ENCODE results near the gene SLIT3.

The SLIT3 gene

DNA sequence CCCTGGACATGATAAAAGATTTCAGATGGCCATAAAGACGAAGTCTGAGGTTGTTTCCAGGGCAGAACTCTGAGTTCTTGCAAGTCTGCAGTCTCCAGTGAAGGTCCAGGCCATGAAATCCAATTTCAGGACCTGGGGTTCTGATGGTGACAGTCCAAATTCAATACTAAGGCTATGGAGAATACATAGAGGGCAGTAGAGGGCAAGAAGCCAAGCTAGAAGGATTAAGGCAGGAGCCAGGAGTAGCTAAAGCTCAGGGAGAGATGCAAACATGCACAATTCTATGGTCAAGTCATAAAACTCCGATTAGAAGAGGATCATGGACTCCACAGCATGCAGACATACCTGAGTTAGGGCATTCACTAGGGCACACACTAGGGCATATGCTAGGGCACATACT is 11.4 kb downstream of the SLIT3 start:
- no peak overlapping the region for H3K4me3 Mint-ChIP-seq
- H3K36me3 Mint-ChIP-seq (ENCODE audit: low read depth) = no peaks in the 10 kb centered on the region
- H3K27me3 Mint-ChIP-seq = peaks cover 7% of the 10 kb centered on the region
- H3K27ac Mint-ChIP-seq = no peak overlapping the region
- DNase-seq = no peak
- H3K4me1 Mint-ChIP-seq (ENCODE audit: low read depth) = no peaks in the 10 kb centered on the region
- peaks cover 8% of the 10 kb centered on the region for H3K9me3 Mint-ChIP-seq

DNA sequence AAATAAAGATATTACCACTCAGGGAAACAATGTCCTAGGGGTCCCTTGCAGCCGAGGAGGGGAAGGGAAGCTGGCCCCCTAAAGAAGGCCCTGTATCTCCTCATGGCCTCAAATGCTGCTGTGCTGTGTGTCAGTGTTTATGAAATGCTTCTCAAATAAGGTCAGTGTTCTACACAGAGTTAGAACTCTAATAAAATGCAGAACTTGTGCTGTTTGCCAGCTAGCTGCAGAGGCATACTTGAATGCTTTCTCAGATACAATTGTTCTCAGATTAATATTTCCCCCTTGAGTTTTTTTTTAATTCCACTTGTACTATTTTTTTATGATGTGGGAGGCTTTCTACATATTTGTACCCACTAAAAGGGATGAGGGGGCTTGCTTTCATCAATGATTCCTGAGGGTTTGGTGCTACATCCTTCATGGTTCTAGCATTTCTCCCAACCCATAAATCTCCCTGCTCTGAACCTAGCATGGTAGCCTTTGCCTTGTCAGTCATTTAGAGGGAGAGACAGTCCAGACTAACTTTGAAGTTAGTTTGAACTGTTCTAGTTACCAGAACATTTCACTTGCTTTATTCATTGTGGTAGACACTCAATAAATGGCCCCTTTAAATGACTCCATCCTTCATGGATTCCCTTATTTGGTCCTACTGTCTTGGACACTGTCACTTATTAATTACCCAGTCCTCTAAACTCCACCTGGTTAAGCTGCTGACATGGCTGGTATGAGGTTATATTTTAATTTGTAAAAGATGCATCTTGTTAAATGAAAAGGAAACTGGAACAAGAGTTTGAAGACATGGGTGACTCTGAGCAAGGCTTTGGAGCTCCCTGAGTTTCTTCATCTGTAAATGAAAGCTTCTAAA is 12.6 kb downstream of the SLIT3 start:
- DNase-seq = no peak
- no peak overlapping the region for H3K4me3 Mint-ChIP-seq
- H3K36me3 Mint-ChIP-seq (ENCODE audit: low read depth) = no peaks in the 10 kb centered on the region
- H3K9me3 Mint-ChIP-seq = peaks cover 8% of the 10 kb centered on the region
- no peak overlapping the region for H3K27ac Mint-ChIP-seq
- no peaks in the 10 kb centered on the region for H3K4me1 Mint-ChIP-seq (ENCODE audit: low read depth)
- peaks cover 7% of the 10 kb centered on the region for H3K27me3 Mint-ChIP-seq

DNA sequence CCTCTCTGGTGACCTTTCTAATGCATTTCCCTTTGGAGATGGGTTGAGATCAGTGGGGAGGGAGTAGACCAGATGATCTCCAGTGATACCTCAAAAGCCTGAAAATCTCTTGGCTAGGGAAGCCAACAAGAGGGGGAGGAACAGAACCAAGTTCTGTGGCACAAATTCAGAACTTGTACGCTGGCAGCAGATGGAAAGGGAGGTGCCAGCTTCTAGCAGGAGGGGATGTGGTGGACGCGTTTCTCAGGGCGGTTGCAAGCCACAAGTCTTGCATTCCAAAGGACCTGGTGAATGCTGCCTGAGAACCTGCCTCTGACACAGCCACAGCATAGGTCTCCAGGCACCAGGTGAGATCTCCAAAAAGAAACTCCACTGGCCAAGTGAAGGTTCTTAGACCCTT is 13.4 kb downstream of the SLIT3 start:
- peaks cover 7% of the 10 kb centered on the region for H3K27me3 Mint-ChIP-seq
- no peak overlapping the region for H3K4me3 Mint-ChIP-seq
- peaks cover 8% of the 10 kb centered on the region for H3K9me3 Mint-ChIP-seq
- no peaks in the 10 kb centered on the region for H3K4me1 Mint-ChIP-seq (ENCODE audit: low read depth)
- H3K36me3 Mint-ChIP-seq (ENCODE audit: low read depth) = no peaks in the 10 kb centered on the region
- no peak for DNase-seq
- H3K27ac Mint-ChIP-seq = no peak overlapping the region

DNA sequence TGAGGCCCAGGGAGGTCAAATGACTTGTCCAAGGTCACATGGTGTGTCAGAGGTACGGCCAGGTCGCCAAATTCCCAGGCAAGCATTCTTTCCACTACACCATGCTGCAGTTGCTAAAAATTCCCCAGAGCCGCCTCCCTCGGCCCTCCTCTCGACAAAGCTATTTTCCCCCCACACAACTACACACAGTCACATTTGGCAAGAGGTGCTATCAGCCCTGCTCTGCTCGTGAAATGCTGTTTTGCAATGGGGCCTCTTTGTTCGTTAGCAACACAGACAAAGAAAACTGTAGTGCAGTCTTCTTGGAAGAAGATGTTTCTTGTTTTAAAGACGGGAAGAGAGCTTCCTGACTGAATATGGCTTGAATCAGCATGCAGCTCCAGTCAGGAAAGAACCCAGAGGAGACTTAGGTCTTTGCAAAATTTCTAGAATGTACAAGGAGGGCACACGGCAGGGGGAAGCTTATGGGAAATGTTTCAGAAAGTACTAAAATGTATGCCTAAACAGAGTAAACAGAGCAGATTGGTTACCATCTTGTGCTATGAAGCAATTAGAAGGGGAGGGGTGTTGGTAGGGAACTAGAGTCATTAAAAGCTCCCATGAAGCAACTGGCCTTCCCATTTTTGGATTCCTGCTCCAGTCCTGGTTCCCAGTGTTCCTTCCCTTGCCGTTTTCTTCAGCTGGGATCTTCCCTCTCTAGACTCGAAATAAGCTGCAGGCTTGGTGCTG is 14.2 kb downstream of the SLIT3 start:
- Mint-ChIP-seq H3K4me1 (ENCODE audit: low read depth) (no peaks in the 10 kb centered on the region), H3K36me3 (ENCODE audit: low read depth) (no peaks in the 10 kb centered on the region)

DNA sequence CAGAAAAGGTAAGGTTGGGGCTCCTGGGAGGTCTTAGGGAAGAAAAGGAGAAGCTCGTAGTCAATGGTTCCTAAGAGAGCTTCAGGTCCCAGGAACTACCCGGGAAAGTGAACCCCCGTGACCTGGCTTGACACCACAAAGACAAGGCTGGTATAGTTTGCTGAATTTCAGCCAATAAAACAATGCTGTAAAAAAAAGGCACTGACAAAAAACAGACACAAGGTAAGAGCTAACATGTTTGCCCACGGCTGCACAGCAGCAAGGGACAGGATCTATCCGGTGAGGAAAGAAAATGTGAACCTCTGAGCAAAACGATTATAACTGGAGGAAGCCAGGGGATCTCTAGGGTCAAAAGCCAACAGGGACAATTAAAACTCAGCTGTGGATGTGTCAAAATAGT is 17.1 kb downstream of the SLIT3 start:
- Mint-ChIP-seq H3K27me3 (peaks cover 7% of the 10 kb centered on the region), H3K9me3 (peaks cover 8% of the 10 kb centered on the region), H3K27ac (no peak overlapping the region), H3K4me3 (no peak overlapping the region), H3K4me1 (ENCODE audit: low read depth) (no peaks in the 10 kb centered on the region), H3K36me3 (ENCODE audit: low read depth) (no peaks in the 10 kb centered on the region)
- DNase-seq = no peak

More for the DNA sequence above, 14.2 kb downstream of the SLIT3 start:
- DNase-seq = no peak
- Mint-ChIP-seq H3K4me3 (no peak overlapping the region), H3K27me3 (peaks cover 7% of the 10 kb centered on the region), H3K9me3 (peaks cover 8% of the 10 kb centered on the region), H3K27ac (no peak overlapping the region)

DNA sequence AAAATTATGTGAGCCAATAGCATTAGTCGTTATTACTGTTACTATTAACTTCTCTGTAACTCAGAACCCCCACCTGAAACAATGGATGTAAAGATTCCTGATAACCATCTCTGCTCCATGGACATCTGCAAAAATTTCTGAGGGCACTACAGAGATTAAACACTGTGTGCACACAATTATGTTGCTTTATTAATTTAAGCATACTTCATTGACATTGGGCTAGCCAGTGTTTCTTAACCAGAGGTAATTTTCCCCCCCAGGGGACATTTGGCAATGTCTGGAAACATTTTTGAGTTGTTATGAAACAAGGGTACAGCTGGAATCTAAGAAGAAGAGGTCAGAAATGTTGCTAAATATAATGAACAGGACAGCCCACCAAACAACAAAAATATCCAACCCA is 19.3 kb downstream of the SLIT3 start:
- Mint-ChIP-seq H3K4me3 (no peak overlapping the region), H3K36me3 (ENCODE audit: low read depth) (no peaks in the 10 kb centered on the region), H3K4me1 (ENCODE audit: low read depth) (no peaks in the 10 kb centered on the region), H3K9me3 (peaks cover 8% of the 10 kb centered on the region), H3K27me3 (no peaks in the 10 kb centered on the region), H3K27ac (no peak overlapping the region)
- no peak for DNase-seq

DNA sequence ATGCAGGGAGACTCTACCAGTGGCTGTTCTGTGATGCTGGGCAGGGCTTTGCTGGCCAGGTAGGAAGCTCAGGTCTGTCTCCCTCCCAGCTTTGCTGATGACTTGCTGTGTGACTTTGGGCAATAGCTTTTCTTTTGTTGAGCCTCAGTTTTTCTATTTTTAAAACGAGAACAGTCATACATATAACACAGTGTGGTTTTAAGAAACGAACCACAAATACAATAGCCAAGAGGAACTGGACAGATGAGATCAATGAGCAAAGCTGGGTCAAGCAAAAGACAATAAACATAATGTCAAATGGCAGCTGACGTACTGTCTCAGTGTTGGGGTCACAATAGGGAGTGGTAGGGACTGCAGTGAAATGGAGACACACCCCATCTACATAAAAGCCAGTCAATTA is 20.2 kb downstream of the SLIT3 start:
- no peak for DNase-seq
- no peak overlapping the region for H3K27ac Mint-ChIP-seq
- H3K4me1 Mint-ChIP-seq (ENCODE audit: low read depth) = no peaks in the 10 kb centered on the region
- H3K27me3 Mint-ChIP-seq = no peaks in the 10 kb centered on the region
- H3K36me3 Mint-ChIP-seq (ENCODE audit: low read depth) = no peaks in the 10 kb centered on the region
- H3K4me3 Mint-ChIP-seq = no peak overlapping the region
- H3K9me3 Mint-ChIP-seq = peaks cover 5% of the 10 kb centered on the region

DNA sequence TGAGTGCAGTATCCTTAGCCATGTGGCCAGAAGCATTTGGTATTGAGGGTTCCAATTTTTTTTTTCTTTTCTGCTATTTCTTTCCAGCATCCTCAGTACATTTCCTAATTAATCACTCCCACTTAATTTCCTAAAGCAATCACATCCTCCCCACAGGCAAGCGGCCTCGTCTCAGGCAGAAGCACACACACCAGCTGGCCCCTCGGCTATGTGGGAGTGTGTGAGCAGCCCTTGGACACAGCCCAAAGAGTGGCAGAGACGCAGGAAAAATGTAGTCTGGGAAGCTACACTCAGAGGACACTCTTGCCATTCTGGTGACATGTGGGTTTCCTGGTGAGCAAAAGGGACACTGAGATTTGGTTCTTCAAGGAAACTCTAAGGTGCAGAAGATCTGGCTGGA is 20.7 kb downstream of the SLIT3 start:
- H3K9me3 Mint-ChIP-seq = peaks cover 3% of the 10 kb centered on the region
- H3K4me3 Mint-ChIP-seq = no peak overlapping the region
- no peaks in the 10 kb centered on the region for H3K36me3 Mint-ChIP-seq (ENCODE audit: low read depth)
- H3K4me1 Mint-ChIP-seq (ENCODE audit: low read depth) = no peaks in the 10 kb centered on the region
- DNase-seq = no peak
- no peaks in the 10 kb centered on the region for H3K27me3 Mint-ChIP-seq
- no peak overlapping the region for H3K27ac Mint-ChIP-seq

DNA sequence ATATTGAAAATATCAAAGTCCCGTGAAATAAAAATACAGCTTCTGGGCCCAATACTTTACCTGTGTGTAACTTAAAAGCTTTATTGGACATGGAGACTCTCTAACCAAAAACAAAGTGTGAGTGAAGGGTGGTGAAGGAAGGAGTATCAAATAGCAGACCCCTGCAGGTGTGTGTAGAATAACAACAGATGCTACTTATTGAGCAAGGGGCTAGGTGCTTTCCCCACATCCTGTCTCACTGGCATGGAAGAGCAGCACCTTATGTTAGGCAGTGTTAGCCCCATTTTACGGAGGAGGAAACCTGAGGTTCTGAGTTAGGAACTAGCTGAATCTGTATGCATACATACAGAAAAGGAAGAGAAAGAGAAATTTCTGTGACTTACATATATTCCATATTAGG is 21.8 kb downstream of the SLIT3 start:
- no peak for DNase-seq
- no peak overlapping the region for H3K27ac Mint-ChIP-seq
- H3K36me3 Mint-ChIP-seq (ENCODE audit: low read depth) = no peaks in the 10 kb centered on the region

DNA sequence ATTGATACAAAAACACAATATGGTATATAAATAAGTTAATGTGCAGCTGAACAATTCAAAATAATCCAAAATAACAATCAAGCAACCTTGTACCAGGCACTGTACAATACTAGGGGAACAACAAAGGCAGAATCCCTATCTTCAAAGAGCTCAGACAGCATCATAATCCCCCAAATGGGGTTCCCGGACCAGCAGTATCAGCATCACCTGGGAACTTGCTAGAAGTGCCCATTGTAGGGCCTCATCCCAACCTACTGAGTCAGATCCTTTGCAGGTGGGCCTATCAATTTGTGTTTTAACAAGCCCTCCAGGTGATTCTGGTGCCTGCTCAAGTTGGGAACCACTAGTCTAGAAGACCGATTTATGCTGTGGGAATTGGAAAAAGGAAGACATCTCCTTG is 27.1 kb downstream of the SLIT3 start:
- Mint-ChIP-seq H3K27ac (no peak overlapping the region), H3K9me3 (no peaks in the 10 kb centered on the region), H3K27me3 (no peaks in the 10 kb centered on the region), H3K4me3 (no peak overlapping the region), H3K4me1 (ENCODE audit: low read depth) (no peaks in the 10 kb centered on the region), H3K36me3 (ENCODE audit: low read depth) (no peaks in the 10 kb centered on the region)
- DNase-seq = no peak

More for the DNA sequence above, 21.8 kb downstream of the SLIT3 start:
- Mint-ChIP-seq H3K4me3 (no peak overlapping the region), H3K4me1 (ENCODE audit: low read depth) (no peaks in the 10 kb centered on the region), H3K9me3 (no peaks in the 10 kb centered on the region), H3K27me3 (no peaks in the 10 kb centered on the region)

DNA sequence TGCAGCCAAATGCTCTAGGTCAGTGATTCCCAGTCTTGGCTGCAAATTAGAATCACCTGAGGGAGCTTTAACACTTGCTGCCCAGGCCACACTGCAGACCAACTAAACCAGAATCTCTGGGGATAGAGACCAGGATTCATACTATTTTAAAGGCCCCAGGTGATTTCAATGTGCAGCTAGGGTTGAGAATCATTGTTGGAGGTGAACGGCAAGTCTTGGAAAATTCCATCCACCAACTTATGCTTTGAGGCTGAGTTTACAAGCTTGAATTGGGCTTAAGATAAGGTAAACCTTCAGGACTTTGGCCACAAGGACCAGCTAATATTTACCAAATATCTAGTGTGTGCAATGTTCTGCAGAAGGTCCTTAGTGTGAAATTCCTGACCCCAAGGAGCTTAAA is 27.5 kb downstream of the SLIT3 start:
- H3K9me3 Mint-ChIP-seq = no peaks in the 10 kb centered on the region
- H3K36me3 Mint-ChIP-seq (ENCODE audit: low read depth) = no peaks in the 10 kb centered on the region
- H3K27ac Mint-ChIP-seq = no peak overlapping the region
- no peak overlapping the region for H3K4me3 Mint-ChIP-seq
- DNase-seq = no peak
- H3K27me3 Mint-ChIP-seq = no peaks in the 10 kb centered on the region
- no peaks in the 10 kb centered on the region for H3K4me1 Mint-ChIP-seq (ENCODE audit: low read depth)

DNA sequence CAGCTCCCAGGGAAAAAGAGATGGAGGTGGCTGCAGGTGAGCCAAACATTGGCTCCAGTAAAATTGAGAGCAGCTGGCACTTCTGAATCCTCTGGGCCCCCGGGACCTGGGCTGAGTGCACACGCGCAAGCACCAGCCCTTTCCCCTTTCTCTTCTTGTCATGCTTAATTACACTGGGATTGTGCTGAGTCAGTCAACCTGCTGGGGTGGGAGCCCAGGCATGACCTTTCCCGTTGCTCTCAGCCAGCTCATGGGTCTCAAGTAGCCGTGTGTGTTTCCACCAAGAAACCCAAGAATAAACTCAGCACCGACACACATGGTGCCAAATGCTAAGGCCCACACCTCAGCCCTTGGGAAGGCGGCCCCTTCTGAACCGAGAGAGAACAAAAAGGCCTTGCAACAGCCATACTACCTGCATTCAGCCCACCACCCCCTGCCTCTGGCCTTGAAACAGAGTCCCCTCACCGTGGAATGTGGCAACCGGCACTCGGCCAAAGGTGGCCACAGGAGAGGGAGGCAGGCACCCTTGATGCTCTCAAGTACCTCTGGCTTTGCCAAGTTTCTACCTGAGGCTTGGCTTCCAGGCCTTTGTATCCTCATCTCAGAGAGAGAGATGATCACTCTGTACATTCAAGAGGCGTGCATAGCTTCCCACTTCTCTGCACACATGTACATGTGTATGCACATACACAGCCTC is 28.1 kb downstream of the SLIT3 start:
- H3K36me3 Mint-ChIP-seq (ENCODE audit: low read depth) = no peaks in the 10 kb centered on the region
- H3K4me1 Mint-ChIP-seq (ENCODE audit: low read depth) = no peaks in the 10 kb centered on the region
- no peaks in the 10 kb centered on the region for H3K9me3 Mint-ChIP-seq
- H3K27ac Mint-ChIP-seq = no peak overlapping the region
- H3K27me3 Mint-ChIP-seq = no peaks in the 10 kb centered on the region
- no peak for DNase-seq
- H3K4me3 Mint-ChIP-seq = no peak overlapping the region

DNA sequence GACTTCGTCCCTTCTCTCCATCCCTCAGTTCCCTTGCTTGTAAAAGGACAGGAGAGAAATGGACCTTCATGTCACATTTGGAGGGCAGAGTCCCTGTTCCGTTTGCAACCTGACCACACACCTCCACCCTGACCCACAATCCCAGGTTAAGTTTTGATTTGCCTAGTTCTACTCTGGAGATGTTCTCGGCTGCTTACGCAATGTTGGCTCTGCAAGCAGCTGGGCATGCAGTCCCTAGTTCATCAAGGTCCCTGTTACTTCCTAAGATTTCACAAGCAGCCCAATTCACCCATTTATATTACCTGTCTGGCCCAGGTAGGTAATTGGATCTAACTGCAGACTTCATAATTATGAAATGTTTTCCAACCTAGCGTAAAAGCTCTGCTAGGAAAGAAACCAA is 28.8 kb downstream of the SLIT3 start:
- no peak for DNase-seq
- H3K9me3 Mint-ChIP-seq = no peaks in the 10 kb centered on the region
- no peaks in the 10 kb centered on the region for H3K36me3 Mint-ChIP-seq (ENCODE audit: low read depth)
- H3K4me1 Mint-ChIP-seq (ENCODE audit: low read depth) = no peaks in the 10 kb centered on the region
- H3K4me3 Mint-ChIP-seq = no peak overlapping the region
- H3K27me3 Mint-ChIP-seq = no peaks in the 10 kb centered on the region
- no peak overlapping the region for H3K27ac Mint-ChIP-seq

DNA sequence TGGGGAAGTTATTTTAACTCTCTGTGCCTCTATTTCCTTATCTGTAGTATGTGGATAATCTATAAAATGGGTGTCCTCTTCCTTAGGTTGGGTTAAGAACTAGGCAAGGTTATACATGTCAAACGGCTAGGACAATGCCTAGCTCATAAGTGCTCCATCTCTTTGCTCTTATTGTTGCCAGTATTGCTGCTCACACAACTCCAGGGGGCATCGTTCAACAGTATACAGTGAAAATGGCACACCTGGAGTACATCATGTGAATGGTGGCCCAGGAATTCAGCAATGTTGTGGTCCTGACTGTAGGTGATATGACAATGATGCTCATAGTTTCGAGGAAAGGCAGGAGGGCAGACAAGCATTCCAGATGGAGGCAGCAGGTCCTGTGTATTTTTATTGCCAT is 30.1 kb downstream of the SLIT3 start:
- no peak overlapping the region for H3K4me3 Mint-ChIP-seq
- H3K9me3 Mint-ChIP-seq = no peaks in the 10 kb centered on the region
- no peaks in the 10 kb centered on the region for H3K27me3 Mint-ChIP-seq
- no peak overlapping the region for H3K27ac Mint-ChIP-seq
- H3K36me3 Mint-ChIP-seq (ENCODE audit: low read depth) = no peaks in the 10 kb centered on the region
- no peak for DNase-seq
- no peaks in the 10 kb centered on the region for H3K4me1 Mint-ChIP-seq (ENCODE audit: low read depth)

DNA sequence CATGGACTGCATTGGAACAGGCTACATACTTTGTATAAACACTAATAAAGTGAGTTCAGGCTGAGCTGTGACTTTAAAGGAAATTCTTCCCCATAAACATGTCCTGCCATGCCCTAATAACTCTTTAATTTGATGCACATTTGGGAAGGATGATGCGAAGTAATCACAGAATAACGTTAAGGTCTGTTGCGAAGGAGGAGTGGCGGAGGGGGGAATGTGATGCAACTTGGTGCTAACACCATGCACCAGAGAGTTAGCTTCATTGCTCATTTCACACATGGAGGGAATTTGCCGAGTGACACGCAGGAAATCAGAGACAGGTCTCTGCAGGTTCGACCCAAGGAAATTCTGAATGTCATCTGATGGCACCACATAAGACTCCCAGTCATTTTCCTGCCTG is 32.9 kb downstream of the SLIT3 start:
- Mint-ChIP-seq H3K36me3 (ENCODE audit: low read depth) (no peaks in the 10 kb centered on the region), H3K4me1 (ENCODE audit: low read depth) (no peaks in the 10 kb centered on the region), H3K27me3 (peaks cover 3% of the 10 kb centered on the region), H3K4me3 (no peak overlapping the region), H3K27ac (no peak overlapping the region), H3K9me3 (no peaks in the 10 kb centered on the region)
- no peak for DNase-seq

Measured in activated T-cell treated with anti-CD3 and anti-CD28 coated beads, Interleukin-2, amount 50 U/mL, for 24 hours (primary cell).